Gastrocnemius medialis (tissue), 4 donors: Measurements from ENCODE around the gene DPH5.

Experiments
- POLR2A ChIP-seq, 2 donors: fragments of 450-650 bp; IDR thresholded peaks; one replicate each; pipeline ENCODE4 v1.6.1; 2017; ENCODE audit warnings: antibody characterized with exemption in 2 of 2, mild to moderate bottlenecking in 2 of 2, moderate library complexity in 2 of 2
- TF ChIP-seq, protein P1 (sequence below), 5 experiments: fragments of 450-650 bp in 3 of 5; fragments of 200-600 bp in 2 of 5; sonication (generic) in 2 of 5; IDR thresholded peaks in 4 of 5; conservative IDR thresholded peaks in 1 of 5; 1 replicate in 4 of 5; 2 replicates in 1 of 5; pipeline ENCODE4 v1.5.1; 2016 to 2019; ENCODE audit warnings: antibody characterized with exemption in 5 of 5, mild to moderate bottlenecking in 3 of 5, moderate library complexity in 3 of 5

DNA sequence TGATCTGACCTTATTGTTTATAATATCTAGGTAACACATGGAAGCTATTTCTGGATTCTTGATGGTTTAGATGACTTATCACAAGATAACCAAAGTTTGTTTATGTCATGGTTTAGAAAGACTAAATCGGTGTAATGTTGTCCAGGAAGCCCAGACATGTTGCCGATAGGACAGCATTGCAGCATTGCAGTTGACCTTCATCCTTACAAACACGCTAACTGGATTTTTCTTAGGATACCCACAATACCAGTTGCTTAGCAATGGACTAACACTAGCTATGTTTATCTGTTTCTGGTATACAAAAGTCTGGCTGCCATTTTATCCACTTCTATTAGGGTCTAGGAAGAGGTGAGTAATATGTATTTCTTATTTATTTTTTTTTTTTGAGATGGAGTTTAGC, 11.7 kb upstream of the DPH5 start:
- TF ChIP-seq, protein P1, sequence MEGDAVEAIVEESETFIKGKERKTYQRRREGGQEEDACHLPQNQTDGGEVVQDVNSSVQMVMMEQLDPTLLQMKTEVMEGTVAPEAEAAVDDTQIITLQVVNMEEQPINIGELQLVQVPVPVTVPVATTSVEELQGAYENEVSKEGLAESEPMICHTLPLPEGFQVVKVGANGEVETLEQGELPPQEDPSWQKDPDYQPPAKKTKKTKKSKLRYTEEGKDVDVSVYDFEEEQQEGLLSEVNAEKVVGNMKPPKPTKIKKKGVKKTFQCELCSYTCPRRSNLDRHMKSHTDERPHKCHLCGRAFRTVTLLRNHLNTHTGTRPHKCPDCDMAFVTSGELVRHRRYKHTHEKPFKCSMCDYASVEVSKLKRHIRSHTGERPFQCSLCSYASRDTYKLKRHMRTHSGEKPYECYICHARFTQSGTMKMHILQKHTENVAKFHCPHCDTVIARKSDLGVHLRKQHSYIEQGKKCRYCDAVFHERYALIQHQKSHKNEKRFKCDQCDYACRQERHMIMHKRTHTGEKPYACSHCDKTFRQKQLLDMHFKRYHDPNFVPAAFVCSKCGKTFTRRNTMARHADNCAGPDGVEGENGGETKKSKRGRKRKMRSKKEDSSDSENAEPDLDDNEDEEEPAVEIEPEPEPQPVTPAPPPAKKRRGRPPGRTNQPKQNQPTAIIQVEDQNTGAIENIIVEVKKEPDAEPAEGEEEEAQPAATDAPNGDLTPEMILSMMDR (IDR thresholded peaks at IDR 0.05 in 4 of 5, conservative IDR thresholded peaks at IDR 0.05 in 1 of 5): no peak
- TF ChIP-seq POLR2A (IDR thresholded peaks at IDR 0.05): no peak
